GM18526 (cell line): ENCODE measurements around the gene ACOXL.

Experiments used
- POLR2A ChIP-seq: IDR thresholded peaks from 3 replicates; pipeline ENCODE4 v1.6.1; 2011; ENCODE audit not compliant: insufficient read length; ENCODE audit errors: extremely low read depth

ACOXL gene

DNA sequence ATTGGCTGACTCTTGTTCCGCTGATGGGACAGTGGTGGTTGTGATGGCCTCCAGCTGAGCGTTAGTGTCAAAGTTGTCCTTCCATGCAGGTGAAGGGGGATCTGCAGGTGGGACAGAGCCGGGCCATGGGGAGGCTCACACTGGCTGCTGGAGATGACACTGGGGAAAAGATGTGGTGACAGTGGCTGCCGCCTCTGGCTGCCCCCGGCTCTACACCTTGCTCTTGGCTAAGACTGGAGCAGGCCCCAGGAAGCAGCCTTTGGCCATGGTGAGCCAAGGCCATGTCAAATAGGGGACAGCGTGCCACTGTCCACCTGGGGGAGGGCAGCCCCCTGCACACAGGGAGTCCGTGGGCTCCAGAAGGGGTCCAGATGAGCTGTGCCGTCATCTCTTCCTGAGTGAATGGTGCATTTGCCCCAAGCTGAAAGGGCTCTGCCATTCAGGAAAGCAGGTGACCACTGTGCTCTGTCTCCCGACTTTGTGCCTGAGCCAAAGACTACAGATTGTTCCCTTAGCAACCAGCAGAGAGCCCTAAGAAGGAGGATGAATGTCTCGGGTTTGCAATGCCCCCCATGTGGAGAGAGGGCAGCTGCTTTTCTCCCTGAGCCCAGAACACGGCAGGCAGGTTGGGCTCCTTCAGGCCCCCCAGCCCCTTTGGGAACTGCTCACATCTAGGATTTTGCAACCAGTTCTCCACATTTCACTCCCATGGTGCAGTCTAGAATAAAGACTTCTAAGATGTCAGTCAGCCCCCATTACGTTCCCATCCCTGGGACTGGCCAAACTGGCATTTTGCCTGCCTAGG, 309.2 kb downstream of the ACOXL start:
- TF ChIP-seq POLR2A: no peak

- TF ChIP-seq POLR2A: no peak
Measured at GRCh38 chr2:111042261-111042660, 309.9 kb downstream of the ACOXL start.

GRCh38 chr2:111042772-111043771, 310.7 kb downstream of the ACOXL start:
- TF ChIP-seq POLR2A: no peak

GRCh38 chr2:111044066-111044465, 311.7 kb downstream of the ACOXL start:
- no peak for TF ChIP-seq POLR2A

- TF ChIP-seq POLR2A: no peak
Measured at GRCh38 chr2:111045771-111046444, 313.5 kb downstream of the ACOXL start.

DNA sequence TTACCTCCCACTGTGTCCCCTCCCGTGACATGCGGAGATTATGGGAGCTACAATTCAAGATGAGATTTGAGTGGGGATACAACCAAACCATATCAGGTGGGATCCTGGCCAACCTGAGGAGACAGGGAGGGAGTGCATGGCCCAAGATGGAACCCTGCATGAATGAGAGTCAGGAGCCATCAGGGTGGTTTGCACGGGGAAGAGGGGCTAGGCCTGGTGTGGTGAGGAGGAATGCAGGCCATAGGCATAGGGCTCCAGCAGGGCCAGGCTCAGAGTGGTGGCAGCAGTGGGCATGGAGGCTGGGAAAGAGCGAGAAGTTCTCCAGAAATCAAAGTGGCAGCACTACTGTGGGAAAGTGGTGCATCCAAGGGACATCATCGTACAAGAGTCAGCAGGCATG, 314.3 kb downstream of the ACOXL start:
- no peak for TF ChIP-seq POLR2A

- TF ChIP-seq POLR2A: no peak
Measured at GRCh38 chr2:111048856-111049768, 316.7 kb downstream of the ACOXL start.

- no peak for TF ChIP-seq POLR2A
Measured at GRCh38 chr2:111049792-111050640, 317.6 kb downstream of the ACOXL start.

DNA sequence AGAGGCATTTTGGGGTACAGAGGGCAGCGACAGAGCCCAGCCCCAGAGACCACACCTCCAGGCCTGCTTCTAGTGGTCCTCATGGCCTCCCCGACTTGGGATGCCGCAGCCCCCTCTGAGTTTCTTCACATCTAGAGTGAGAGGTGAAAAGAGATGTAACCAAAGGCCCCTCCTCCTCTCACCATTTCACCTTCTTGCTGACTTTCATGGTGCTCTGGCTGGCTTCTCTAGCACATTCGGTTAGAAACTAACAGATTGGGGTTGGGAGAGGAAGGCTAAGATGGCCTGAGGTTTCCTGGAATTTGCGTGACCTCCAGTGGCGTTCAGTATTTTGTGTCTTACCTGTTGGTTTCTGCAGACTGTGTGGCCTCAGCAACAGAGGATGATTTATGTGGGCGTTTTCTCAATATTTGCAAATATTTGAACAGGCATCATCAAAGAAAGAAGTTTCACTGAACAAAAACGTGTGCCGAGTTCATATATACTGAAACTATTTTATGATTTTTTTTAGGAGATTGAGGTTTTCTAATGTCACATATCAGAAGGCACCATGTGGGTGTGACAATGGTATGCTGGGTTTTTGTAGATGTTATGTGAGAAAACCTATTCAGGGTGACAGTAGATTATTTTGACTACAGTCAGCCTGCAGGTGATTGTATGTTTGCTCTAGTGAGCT, 318.5 kb downstream of the ACOXL start:
- no peak for TF ChIP-seq POLR2A

- no peak for TF ChIP-seq POLR2A
Measured at GRCh38 chr2:111052621-111053020, 320.2 kb downstream of the ACOXL start.

DNA sequence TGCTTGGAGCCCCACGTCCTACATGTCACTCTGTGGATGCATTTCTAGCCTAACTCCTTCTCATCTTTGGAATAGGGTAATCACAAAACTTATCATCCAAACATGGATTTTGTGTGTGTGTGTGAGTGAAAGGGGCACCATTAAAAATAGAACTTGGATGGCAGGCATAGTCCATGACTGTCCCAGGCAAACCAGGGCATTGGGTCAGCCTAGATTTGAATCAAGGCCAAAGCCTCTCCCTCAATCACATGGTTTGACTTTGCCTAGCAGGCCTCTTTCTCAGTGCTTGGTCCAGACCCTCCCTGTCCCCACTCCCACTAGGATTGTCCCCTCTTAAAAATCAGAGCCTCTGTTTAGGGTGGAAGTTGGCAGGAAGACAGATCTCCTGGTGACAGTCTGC, 320.9 kb downstream of the ACOXL start:
- no peak for TF ChIP-seq POLR2A

DNA sequence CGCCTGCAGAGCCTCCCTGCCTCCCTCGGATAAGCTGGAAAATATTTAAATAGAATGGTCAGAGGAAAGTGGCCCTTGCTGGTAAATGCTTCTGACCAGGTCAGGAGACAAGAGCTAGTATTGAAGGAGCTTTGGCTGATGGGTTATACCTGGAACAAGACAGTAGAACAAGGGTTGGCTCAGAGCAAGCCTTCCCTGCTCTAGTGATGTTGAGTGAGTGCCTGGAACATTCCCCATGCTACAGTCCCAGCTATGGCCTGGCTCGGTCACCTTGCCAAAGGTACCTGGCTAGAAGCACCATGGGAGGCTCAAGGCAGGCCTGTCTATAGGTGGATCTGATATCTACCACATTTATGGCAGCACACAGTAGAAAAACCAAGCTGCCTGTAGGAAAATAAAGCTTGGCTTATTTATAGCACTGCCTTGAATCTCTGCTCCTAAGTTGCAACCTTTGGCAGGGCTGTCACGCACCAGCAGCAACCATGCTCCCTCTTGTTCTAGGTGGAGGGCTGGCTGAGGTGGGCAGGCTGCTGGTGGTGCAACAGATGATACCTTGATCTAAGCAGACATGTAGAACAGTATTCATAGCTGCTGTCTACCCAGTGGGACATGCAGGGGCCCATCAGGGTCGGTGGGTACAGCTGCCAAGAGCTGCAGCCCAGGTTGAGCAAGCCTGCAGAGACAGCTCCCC, 321.6 kb downstream of the ACOXL start:
- TF ChIP-seq POLR2A: no peak
